ENCODE results near the gene ACTG2. TPM values are rescaled to one million over a fixed set of nuclear protein-coding genes. Genes with fewer than 3 reads are reported as not detected.
"Not testable (repeated sequence)": the region's sequence is repeated elsewhere in the genome, so short reads cannot be mapped to it uniquely, and the experiment has no call there.

The ACTG2 gene
- total RNA-seq, 4 donors from 2014 or later = 2,261 to 5,929 (median 3,123) TPM

DNA sequence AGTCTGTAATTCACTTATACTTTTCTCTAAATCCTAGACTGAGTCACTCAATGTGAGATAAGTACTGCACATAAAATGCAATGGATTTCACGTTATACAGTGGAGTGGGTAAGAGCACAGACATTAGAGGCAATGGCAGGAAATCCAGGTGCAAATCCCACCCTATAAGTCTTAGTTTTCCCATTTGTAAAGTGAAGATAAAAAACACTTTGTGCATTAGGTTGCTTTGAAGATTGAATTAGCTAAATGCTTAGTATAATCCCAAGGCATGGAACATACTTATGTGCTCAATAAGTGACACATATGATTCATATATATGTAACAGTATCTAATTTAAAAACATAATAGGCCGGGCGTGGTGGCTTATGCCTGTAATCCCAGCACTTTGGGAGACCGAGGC, 10.5 kb downstream of the ACTG2 start:
- no peaks in the 10 kb centered on the region for H3K27me3 ChIP-seq
- ATAC-seq = no peak
- H3K4me1 ChIP-seq = peaks cover 0 to 79% (median 0%) of the 10 kb centered on the region in 3 donors
- peaks cover 0 to 64% of the 10 kb centered on the region in 2 donors for H3K36me3 ChIP-seq
- no peak overlapping the region for H3K4me3 ChIP-seq
- no peak for TF ChIP-seq CTCF (IDR thresholded peaks at IDR 0.05)
- no peak for TF ChIP-seq POLR2A (IDR thresholded peaks at IDR 0.05)
- TF ChIP-seq EP300 (IDR thresholded peaks at IDR 0.05) = no peak
- TF ChIP-seq POLR2AphosphoS5 (IDR thresholded peaks at IDR 0.05) = no peak
- H3K9me3 ChIP-seq = no peaks in the 10 kb centered on the region
- peak overlapping the region; percentile 72 to 98 (median 92) for H3K27ac ChIP-seq
- WGBS, 2 donors (ENCODE audit: low coverage in 1 of 2) = 51 to 52% methylated on average over 4 of the region's 4 CpGs

- H3K27ac ChIP-seq = peak overlapping the region; percentile 69 to 98 (median 92)
- not testable (repeated sequence) for H3K4me3 ChIP-seq, H3K27me3 ChIP-seq, ATAC-seq, H3K9me3 ChIP-seq
- H3K4me1 ChIP-seq = peaks cover 0 to 84% (median 0%) of the 10 kb centered on the region in 3 donors
- 39 to 58% methylated on average over 3 to 4 of the region's 5 CpGs for WGBS, 2 donors (ENCODE audit: low coverage in 1 of 2)
- H3K36me3 ChIP-seq = peaks cover 3 to 72% of the 10 kb centered on the region in 2 donors
Observed at GRCh38 chr2:73903949-73904613, 11.3 kb downstream of the ACTG2 start.

GRCh38 chr2:73904952-73905351, 12.1 kb downstream of the ACTG2 start:
- H3K4me3 ChIP-seq = no peak overlapping the region
- no peak for ATAC-seq
- peak overlapping the region in 1 of 4 donors; percentile 91 for H3K27ac ChIP-seq
- no peaks in the 10 kb centered on the region for H3K9me3 ChIP-seq
- 43 to 59% methylated on average over 1 of the region's 1 CpG for WGBS, 2 donors (ENCODE audit: low coverage in 1 of 2)
- no peaks in the 10 kb centered on the region for H3K27me3 ChIP-seq
- no peak for TF ChIP-seq POLR2AphosphoS5 (IDR thresholded peaks at IDR 0.05)
- no peak for TF ChIP-seq CTCF (IDR thresholded peaks at IDR 0.05)
- no peak for TF ChIP-seq EP300 (IDR thresholded peaks at IDR 0.05)
- H3K4me1 ChIP-seq = peaks cover 0 to 79% (median 0%) of the 10 kb centered on the region in 3 donors
- peaks cover 4 to 76% of the 10 kb centered on the region in 2 donors for H3K36me3 ChIP-seq

DNA sequence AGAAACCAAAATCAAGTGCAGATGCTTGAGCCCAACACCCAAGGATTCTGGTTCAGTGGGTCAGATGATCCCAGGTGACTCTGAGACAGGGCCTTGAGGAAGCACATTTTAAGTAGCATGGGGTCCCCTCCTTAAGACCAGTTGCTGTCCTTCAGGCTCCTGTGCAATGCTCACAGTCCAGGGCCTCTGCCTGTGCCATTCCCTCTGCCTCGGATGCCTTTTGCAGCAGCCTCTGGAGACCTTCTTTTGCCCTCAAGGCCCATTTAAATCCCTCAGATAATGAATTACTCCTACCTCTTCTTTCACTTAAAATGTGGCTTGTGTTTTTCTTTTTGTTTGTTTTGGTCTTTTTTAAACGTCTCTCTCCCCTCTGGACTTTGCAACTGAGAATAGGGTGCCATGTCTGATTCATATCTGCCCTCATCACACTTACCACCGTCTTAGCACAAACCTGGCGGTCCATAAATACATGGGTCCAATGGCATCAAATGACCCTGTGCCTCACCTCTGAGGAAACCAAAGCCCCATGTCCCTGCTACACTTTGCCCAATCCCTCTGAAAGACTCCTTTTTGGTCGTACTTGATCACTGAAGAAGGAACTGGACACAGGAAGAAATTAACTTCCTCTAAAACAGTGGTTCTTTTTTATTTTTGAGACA, 14.2 kb downstream of the ACTG2 start:
- Histone ChIP-seq H3K4me3 (no peak overlapping the region), H3K4me1 (peaks cover 0 to 60% (median 0%) of the 10 kb centered on the region in 3 donors), H3K27ac (peak overlapping the region; percentile 62 to 91 (median 75)), H3K9me3 (no peaks in the 10 kb centered on the region), H3K36me3 (peaks cover 4 to 71% of the 10 kb centered on the region in 2 donors), H3K27me3 (no peaks in the 10 kb centered on the region)
- ATAC-seq = no peak
- TF ChIP-seq EP300 (IDR thresholded peaks at IDR 0.05) (no peak), POLR2A (IDR thresholded peaks at IDR 0.05) (no peak), POLR2AphosphoS5 (IDR thresholded peaks at IDR 0.05) (peak; percentile 4), CTCF (IDR thresholded peaks at IDR 0.05) (no peak)
- 18 to 35% methylated on average over 2 to 5 of the region's 5 CpGs for WGBS, 2 donors (ENCODE audit: low coverage in 1 of 2)

GRCh38 chr2:73907840-73908452, 15.1 kb downstream of the ACTG2 start:
- Histone ChIP-seq H3K4me1 (peaks cover 0 to 56% (median 0%) of the 10 kb centered on the region in 3 donors), H3K4me3 (no peak overlapping the region), H3K27me3 (no peaks in the 10 kb centered on the region), H3K27ac (peak overlapping the region; percentile 62 to 91 (median 75)), H3K36me3 (peaks cover 4 to 68% of the 10 kb centered on the region in 2 donors), H3K9me3 (no peaks in the 10 kb centered on the region)
- peak; percentile 49 for TF ChIP-seq POLR2AphosphoS5 (IDR thresholded peaks at IDR 0.05)
- TF ChIP-seq EP300 (IDR thresholded peaks at IDR 0.05) = no peak
- peak in 1 of 2 donors; percentile 2 for TF ChIP-seq POLR2A (IDR thresholded peaks at IDR 0.05)
- peak in 1 of 4 experiments; percentile 24 for TF ChIP-seq CTCF (IDR thresholded peaks at IDR 0.05)
- peak; percentile 31 for ATAC-seq
- WGBS, 2 donors (ENCODE audit: low coverage in 1 of 2) = 11 to 21% methylated on average over 1 to 3 of the region's 5 CpGs

Measured in gastroesophageal sphincter (tissue), 4 donors.